Activated effector memory CD4-positive, alpha-beta T cell treated with Interleukin-2 at 50 U/mL for 16 hours (primary cell): ENCODE results near the gene SCAPER.
"Not testable (repeated sequence)": the region's sequence is repeated elsewhere in the genome, so short reads cannot be mapped to it uniquely, and the experiment has no call there.

Source experiments
- DNase-seq: peaks from one replicate; pipeline ENCODE4 v3.0.0-alpha.2; 2020

Gene SCAPER

DNA sequence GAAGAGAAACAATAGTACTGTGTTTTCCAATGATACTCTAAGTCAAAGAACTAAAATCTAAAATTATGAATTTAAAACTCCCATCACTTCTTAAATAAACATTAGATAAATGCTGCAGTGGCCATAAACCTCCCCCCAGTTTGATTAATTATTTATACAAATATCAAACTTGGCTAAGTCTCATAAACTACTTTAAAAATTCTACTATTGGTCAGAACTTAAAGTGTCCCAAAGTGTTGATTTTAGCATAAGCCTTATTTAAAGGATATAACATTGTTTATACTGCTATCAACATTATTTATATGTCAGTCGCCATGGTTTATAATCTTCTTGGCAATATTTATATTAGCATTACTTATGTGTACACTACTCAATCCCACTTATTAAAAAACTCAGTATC, 132.4 kb downstream of the SCAPER start:
- no peak for DNase-seq

- DNase-seq: no peak
These were observed 141.1 kb downstream of the SCAPER start for GRCh38 chr15:76764004-76764403.

DNA sequence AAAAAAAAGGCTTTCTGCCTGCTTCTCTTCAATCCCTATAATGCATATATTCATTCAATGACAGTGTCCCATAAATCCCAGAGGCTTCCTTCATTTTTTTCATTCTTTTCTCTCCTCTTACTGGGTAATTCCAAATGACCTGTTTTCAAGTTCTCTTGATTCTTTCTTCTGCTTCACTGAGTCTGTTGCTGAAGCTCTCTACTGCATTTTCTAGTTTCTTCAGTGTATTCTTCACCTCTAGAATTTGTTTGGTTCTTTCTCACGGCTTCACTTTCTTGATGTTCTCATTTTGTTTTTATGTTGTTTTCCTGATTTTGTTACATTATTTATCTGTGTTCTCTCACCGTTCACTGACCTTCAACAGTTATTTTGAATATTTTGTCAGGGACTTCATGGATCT, 141.6 kb downstream of the SCAPER start:
- DNase-seq: no peak

DNA sequence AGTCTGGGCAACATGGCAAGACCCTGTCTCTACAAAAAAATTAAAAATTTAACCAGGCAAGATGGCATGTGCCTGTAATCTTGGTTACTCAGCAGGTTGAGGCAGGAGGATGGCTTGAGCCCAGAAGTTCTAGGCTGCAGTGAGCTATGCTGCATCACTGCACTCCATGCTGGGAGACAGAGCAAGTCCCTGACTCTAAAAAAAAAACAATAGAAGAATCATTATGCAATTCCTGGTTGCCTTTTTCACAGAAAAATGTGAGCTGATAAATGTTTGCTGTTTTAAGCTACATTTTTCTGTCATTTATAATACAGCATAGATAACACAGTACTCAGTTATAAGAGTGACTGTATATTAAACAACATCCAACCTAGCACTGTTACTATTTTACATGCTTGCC, 148.8 kb downstream of the SCAPER start:
- DNase-seq: no peak

- no peak for DNase-seq
These were observed 151.4 kb downstream of the SCAPER start for GRCh38 chr15:76753771-76754170.

DNA sequence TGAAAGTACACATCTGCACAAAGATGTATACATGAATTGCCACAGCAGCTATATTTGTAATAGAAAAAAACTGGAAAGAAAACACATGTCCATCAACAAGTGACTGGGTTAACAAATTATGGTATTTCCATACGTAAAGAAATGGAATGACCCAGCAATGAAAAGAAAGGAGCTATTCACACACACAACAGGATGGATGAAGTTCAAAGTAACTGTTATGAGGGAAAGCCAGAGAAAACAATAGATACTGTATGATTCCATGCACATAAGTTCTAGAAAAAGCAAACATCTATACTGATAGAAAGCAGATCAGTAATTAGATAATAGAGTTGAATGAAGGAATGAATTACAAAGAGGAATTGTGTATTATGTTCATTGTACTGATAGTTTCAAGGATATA, 152.0 kb downstream of the SCAPER start:
- DNase-seq: no peak

DNA sequence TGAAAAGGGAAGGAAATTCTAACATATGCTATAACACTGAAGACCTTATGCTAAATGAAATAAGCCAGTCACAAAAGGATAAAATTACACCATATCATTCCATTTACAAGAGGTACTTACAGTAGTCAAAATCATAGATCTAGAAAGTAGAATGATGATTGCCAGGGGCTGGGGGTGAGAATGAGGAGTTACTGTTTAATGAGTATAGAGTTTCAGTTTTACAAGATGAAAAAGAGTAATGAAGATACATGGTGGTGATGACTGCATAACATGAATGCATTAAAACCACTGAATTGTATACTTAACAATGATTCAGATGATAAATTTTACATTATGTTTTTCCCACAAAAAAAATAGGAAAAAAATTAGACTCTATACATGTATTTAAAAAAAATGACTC, 152.6 kb downstream of the SCAPER start:
- DNase-seq: no peak

- DNase-seq: no peak
These were observed 167.6 kb downstream of the SCAPER start for GRCh38 chr15:76737573-76737972.

- DNase-seq: not testable (repeated sequence)
These were observed 172.8 kb downstream of the SCAPER start for GRCh38 chr15:76732321-76732720.

GRCh38 chr15:76730262-76730661, 174.9 kb downstream of the SCAPER start:
- no peak for DNase-seq

DNA sequence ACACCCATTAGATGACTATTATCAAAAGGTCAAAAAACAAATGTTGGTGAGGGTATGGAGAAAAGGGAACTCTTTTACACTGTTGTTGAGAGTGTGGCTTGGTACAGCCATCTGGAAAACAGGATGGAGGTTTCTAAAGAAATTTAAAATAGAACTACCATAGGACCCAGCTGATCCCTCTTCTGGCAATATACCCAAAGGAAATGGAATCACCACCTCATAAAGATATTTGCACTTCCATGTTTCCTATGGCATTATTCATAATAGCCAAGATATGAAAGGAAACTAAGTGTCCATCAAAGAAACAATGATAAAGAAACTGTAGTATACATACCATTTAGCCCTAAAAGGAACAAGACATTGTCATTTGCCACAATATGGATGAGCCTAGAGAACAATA, 186.3 kb downstream of the SCAPER start:
- DNase-seq: no peak

DNA sequence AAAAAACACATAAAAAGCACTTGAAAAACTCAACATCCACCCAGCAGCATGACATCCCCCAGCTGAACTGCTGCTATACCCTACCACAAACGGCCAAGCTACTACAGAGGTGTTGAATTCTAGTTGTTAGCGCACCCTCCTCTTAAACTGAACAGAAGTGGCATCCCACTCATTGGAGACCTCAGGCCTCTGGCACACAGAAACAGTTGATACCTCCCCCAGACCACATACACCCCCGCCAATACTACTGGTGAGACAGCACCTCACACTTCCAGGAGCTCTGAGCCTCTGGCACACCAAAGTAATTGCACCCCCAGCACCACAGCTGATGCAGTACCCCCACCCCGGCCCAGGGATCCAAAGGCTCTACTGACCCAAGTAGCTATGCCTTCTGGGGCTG, 190.2 kb downstream of the SCAPER start:
- DNase-seq: no peak

DNA sequence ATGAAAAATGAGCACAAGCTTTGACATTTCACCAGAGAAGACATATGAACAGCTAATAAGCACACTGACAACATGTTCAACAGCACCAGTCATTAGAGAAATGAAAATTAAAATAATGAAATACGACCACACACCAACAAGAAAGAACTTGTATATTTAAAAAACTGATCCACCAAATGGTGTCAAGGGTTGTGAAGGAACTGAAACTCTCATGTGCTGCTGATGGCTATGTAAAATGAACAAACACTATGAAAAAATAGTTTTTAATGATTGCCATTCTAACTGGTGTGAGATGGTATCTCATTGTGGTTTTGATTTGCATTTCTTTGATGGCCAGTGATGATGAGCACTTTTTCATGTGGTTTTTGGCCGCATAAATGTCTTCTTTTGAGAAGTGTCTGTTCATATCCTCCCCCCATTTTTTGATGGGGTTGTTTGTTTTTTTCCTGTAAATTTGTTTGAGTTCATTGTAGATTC, 193.8 kb downstream of the SCAPER start:
- DNase-seq: no peak

DNA sequence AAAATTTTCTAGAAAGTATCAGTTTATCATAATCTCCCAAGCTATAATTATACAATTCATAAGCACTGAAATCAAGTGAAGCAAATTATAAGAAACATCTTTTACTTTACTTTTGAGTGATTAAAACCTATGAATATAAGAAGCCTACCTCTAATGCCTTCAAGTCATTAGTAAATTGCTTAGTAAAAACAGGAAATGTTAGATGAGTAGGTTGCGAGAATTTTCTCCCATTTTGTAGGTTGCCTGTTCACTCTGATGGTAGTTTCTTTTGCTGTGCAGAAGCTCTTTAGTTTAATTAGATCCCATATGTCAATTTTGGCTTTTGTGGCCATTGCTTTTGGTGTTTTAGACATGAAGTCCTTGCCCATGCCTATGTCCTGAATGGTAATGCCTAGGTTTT, 201.1 kb downstream of the SCAPER start:
- DNase-seq: not testable (repeated sequence)

- DNase-seq: no peak
These were observed 208.3 kb downstream of the SCAPER start for GRCh38 chr15:76696840-76697239.

- not testable (repeated sequence) for DNase-seq
These were observed 212.6 kb downstream of the SCAPER start for GRCh38 chr15:76692546-76692945.

DNA sequence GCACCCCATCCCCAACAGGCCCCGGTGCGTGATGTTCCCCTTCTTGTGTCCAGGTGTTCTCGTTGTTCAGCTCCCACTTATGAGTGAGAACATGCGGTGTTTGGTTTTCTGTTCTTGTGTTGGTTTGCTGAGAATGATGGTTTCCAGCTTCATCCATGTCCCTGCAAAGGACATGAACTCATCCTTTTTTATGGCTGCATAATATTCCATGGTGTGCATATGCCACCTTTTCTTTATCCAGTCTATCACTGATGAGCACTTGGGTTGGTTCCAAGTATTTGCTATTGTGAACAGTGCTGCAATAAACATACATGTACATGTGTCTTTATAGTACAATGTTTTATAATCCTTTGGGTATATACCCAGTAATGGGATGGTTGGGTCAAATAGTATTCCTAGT, 217.5 kb downstream of the SCAPER start:
- DNase-seq: not testable (repeated sequence)

DNA sequence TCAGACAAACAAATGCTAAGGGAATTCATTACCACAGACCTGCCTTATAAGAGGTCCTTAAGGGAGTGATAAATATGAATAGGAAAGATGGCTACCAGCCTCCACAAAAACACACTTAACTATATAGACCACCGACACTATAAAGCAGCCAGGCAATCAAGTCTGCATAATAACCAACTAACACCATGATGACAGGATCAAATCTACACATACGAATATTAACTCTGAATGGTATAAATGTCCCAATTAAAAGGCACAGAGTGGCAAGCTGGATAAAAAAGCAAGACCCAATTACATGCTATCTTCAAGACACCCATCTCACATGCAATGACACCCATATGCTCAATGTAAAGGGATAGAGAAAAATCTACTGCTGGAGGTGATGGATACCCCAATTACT, 221.1 kb downstream of the SCAPER start:
- DNase-seq: no peak

GRCh38 chr15:76682833-76683232, 222.3 kb downstream of the SCAPER start:
- DNase-seq: no peak

GRCh38 chr15:76682259-76682658, 222.9 kb downstream of the SCAPER start:
- DNase-seq: no peak

- DNase-seq: no peak
These were observed 226.4 kb downstream of the SCAPER start for GRCh38 chr15:76678766-76679165.

- no peak for DNase-seq
These were observed 230.3 kb downstream of the SCAPER start for GRCh38 chr15:76674883-76675282.

DNA sequence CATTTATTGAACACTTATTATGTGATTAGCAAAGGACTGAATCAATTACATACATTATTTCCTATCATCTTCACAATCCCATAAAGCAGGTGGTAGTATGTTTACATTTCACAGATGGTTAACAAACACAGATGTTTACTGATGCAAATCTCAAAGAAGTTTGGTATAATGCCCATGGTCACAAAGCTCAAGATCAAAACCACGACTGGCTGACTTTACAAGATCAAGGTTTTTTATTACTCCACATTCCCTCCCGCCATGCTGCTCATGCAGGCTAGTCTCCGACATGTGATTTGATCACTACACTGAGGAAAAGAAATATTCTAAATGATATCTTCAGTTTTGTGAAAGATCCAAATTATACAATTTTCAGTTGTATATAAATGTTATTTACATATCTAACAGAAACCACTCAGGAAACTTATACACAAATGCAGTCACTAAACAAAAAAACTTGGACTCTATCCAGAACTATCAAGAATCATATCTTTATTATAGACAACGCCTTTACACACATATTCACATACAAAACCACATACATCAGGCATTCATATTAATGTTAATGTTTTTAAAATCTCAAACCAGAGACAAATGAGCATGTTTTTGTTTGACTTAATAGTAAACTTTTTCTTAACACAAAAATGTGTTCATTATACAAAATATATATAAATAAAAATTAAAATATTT, 235.5 kb downstream of the SCAPER start:
- DNase-seq: no peak

DNA sequence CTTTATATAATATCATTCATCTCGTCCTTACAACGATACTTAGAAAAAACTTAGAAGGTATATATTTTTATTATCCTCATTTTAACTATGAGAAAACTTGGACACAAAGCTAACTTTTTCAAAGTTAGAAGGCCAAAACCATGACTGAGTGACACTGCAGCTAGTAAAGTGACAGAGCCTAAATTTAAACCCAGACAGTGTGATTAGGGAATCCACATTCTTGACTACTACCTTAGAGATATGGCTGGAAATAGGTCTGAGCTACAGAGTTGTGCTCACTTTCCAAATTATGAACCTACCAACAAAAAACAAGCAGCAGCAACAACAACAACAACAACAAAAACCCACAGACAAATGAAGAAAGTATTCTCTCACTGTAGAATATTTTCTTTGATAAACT, 236.2 kb downstream of the SCAPER start:
- DNase-seq: no peak
